Esophagus muscularis mucosa (tissue), 4 donors: ENCODE measurements around the gene RYR1. TPM values are rescaled to one million over a fixed set of nuclear protein-coding genes. Genes with fewer than 3 reads are reported as not detected.

Experiments
- DNase-seq: peaks from one replicate; pipeline ENCODE4 v3.0.0-alpha.2; 2017; ENCODE audit errors: extremely low spot score
- H3K27ac ChIP-seq, 4 donors: fragments of 200-600 bp; sonication (generic); replicated peaks in 1 of 4; 1 replicate in 3 of 4; 2 replicates in 1 of 4; pipeline ENCODE4 v1.5.1; 2016 to 2019; ENCODE audit warnings: mild to moderate bottlenecking in 1 of 4
- H3K27me3 ChIP-seq, 4 donors: fragments of 200-600 bp; sonication (generic); one replicate each; pipeline versions ENCODE4 v1.5.1 to v1.6.0; 2016 to 2019
- H3K36me3 ChIP-seq, 4 donors: fragments of 200-600 bp; sonication (generic); one replicate each; pipeline ENCODE4 v1.5.1; 2016 to 2019
- H3K4me1 ChIP-seq, 4 donors: fragments of 200-600 bp; sonication (generic); one replicate each; pipeline ENCODE4 v1.5.1; 2016 to 2019
- H3K4me3 ChIP-seq, 4 donors: fragments of 200-600 bp; sonication (generic); 1 replicate in 2 of 4; 2 replicates in 2 of 4; pipeline ENCODE4 v1.5.1; 2016 to 2019; ENCODE audit warnings: mild to moderate bottlenecking in 4 of 4, moderate library complexity in 1 of 4
- H3K9me3 ChIP-seq, 4 donors: fragments of 200-600 bp; sonication (generic); 1 replicate in 3 of 4; 2 replicates in 1 of 4; pipeline ENCODE4 v1.5.1; 2016 to 2019
- CTCF ChIP-seq, 3 experiments: fragments of 200-600 bp in 2 of 3; fragments of 450-650 bp in 1 of 3; sonication (generic) in 2 of 3; IDR thresholded peaks; one replicate each; pipeline ENCODE4 v1.5.1; 2017 to 2019; ENCODE audit warnings: antibody characterized with exemption in 3 of 3, mild to moderate bottlenecking in 2 of 3, moderate library complexity in 1 of 3
- EP300 ChIP-seq: sonication (generic); formaldehyde crosslinking; IDR thresholded peaks from one replicate; pipeline ENCODE4 v1.6.1; 2017; ENCODE audit warnings: antibody characterized with exemption
- POLR2A ChIP-seq: fragments of 450-650 bp; IDR thresholded peaks from one replicate; pipeline ENCODE4 v1.6.1; 2017; ENCODE audit warnings: antibody characterized with exemption, moderate library complexity, mild to moderate bottlenecking, low read depth
- POLR2AphosphoS5 ChIP-seq, 2 donors: sonication (generic); formaldehyde crosslinking; IDR thresholded peaks; one replicate each; pipeline ENCODE4 v1.6.1; 2017; ENCODE audit warnings: antibody characterized with exemption in 2 of 2
- WGBS: methylation state at CpG from one replicate; pipeline ENCODE4 v1.1.5; 2018; 5-methylcytosine and 5-hydroxymethylcytosine counted together
- intact Hi-C: fragments of 100-400 bp; cut with DNase I; formaldehyde crosslinking; loops from one replicate; pipeline ENCODE4 v1.15.1; 2023
- total RNA-seq, 4 donors: library from RNA; depleted of rRNA; stranded (reverse); fragments of >200 nt; gene quantifications; one replicate each; pipeline versions ENCODE4 v1.1.0 to v1.2.1, GENCODE V29; 2016

The RYR1 gene
- total RNA-seq, 4 donors from 2014 or later, result 0.99 to 4.0 (median 2.7) TPM

GRCh38 chr19:38434549-38435051 lies 1.1 kb downstream of the RYR1 start:
- WGBS, result 18% methylated on average over 7 of the region's 13 CpGs
- no peak for TF ChIP-seq POLR2AphosphoS5 (IDR thresholded peaks at IDR 0.05)
- no peak for TF ChIP-seq EP300
- TF ChIP-seq CTCF (IDR thresholded peaks at IDR 0.05), result no peak
- peak; percentile 6 for TF ChIP-seq POLR2A
- Histone ChIP-seq H3K27me3 (peaks cover 0 to 65% (median 9%) of the 10 kb centered on the region in 4 donors), H3K4me1 (peaks cover 0 to 9% (median 8%) of the 10 kb centered on the region in 4 donors), H3K9me3 (no peaks in the 10 kb centered on the region), H3K27ac (no peak overlapping the region), H3K36me3 (no peaks in the 10 kb centered on the region), H3K4me3 (peak overlapping the region in 3 of 4 donors; percentile 20 to 33 (median 31))
- intact Hi-C loops, result no loop called here
- DNase-seq, result no peak

- DNase-seq, result no peak
- TF ChIP-seq CTCF (IDR thresholded peaks at IDR 0.05), result no peak
- WGBS, result 93% methylated on average over 6 of the region's 6 CpGs
- Histone ChIP-seq H3K4me3 (no peak overlapping the region), H3K9me3 (no peaks in the 10 kb centered on the region), H3K27me3 (peaks cover 0 to 76% (median 9%) of the 10 kb centered on the region in 4 donors), H3K36me3 (no peaks in the 10 kb centered on the region), H3K27ac (no peak overlapping the region), H3K4me1 (peaks cover 0 to 9% (median 8%) of the 10 kb centered on the region in 4 donors)
- intact Hi-C loops, result no loop called here
Observed at GRCh38 chr19:38437295-38437694, 3.8 kb downstream of the RYR1 start.

- intact Hi-C loops, result no loop called here
- peaks cover 0 to 9% (median 8%) of the 10 kb centered on the region in 4 donors for H3K4me1 ChIP-seq
- no peak overlapping the region for H3K4me3 ChIP-seq
- H3K27ac ChIP-seq, result no peak overlapping the region
- WGBS, result 76% methylated on average over 2 of the region's 2 CpGs
- H3K36me3 ChIP-seq, result no peaks in the 10 kb centered on the region
- no peak for TF ChIP-seq CTCF (IDR thresholded peaks at IDR 0.05)
- TF ChIP-seq POLR2AphosphoS5 (IDR thresholded peaks at IDR 0.05), result no peak
- no peak for TF ChIP-seq EP300
- no peak for TF ChIP-seq POLR2A
- peaks cover 0 to 76% (median 9%) of the 10 kb centered on the region in 4 donors for H3K27me3 ChIP-seq
- H3K9me3 ChIP-seq, result no peaks in the 10 kb centered on the region
- no peak for DNase-seq
Observed at GRCh38 chr19:38437917-38438316, 4.4 kb downstream of the RYR1 start.

GRCh38 chr19:38440592-38440991 lies 7.1 kb downstream of the RYR1 start:
- Histone ChIP-seq H3K27ac (no peak overlapping the region), H3K27me3 (peaks cover 0 to 50% (median 0%) of the 10 kb centered on the region in 4 donors), H3K36me3 (no peaks in the 10 kb centered on the region), H3K4me3 (no peak overlapping the region), H3K9me3 (no peaks in the 10 kb centered on the region), H3K4me1 (no peaks in the 10 kb centered on the region)
- DNase-seq, result no peak
- TF ChIP-seq POLR2A, result no peak
- no peak for TF ChIP-seq POLR2AphosphoS5 (IDR thresholded peaks at IDR 0.05)
- TF ChIP-seq CTCF (IDR thresholded peaks at IDR 0.05), result no peak
- no peak for TF ChIP-seq EP300
- WGBS, result 76% methylated on average over 9 of the region's 14 CpGs
- intact Hi-C loops, result no loop called here
